Activated CD8-positive, alpha-beta T cell treated with anti-CD3 and anti-CD28 coated beads, Interleukin-2, amount 10 ng/mL, durations not matched to agents 7 days and 5 days (primary cell): ENCODE measurements around the gene PEBP1. TPM values are rescaled to one million over a fixed set of nuclear protein-coding genes. Genes with fewer than 3 reads are reported as not detected.
"Not testable (repeated sequence)": the region's sequence is repeated elsewhere in the genome, so short reads cannot be mapped to it uniquely, and the experiment has no call there.

Experiments used
- ATAC-seq: fragments of 150-1000 bp; cut with Tn5 transposase; one replicate; pipeline ENCODE4 v1.10.0; 2021; ENCODE audit warnings: moderate library complexity
- CTCF ChIA-PET: fragments of 350-600 bp; sonication (Branson Sonifier 250); formaldehyde crosslinking; loops from one replicate; lab custom pipeline; 2021; ENCODE audit warnings: antibody characterized with exemption; lab: Charles Lee
- POLR2A ChIA-PET: fragments of 350-600 bp; sonication (Branson Sonifier 250); formaldehyde crosslinking; loops from one replicate; lab custom pipeline; 2021; ENCODE audit warnings: antibody characterized with exemption; lab: Charles Lee
- DNase-seq: peaks from one replicate; pipeline ENCODE4 v3.0.0-alpha.2; 2020
- H3K27ac Mint-ChIP-seq: one replicate; pipeline ENCODE4 v1.8.0; 2021; ENCODE audit warnings: mild to moderate bottlenecking, mixed read lengths
- H3K27me3 Mint-ChIP-seq: one replicate; pipeline ENCODE4 v1.8.0; 2021; ENCODE audit warnings: low read depth, mixed read lengths
- H3K36me3 Mint-ChIP-seq: one replicate; pipeline ENCODE4 v1.8.0; 2021; ENCODE audit warnings: low read depth, mixed read lengths
- H3K4me1 Mint-ChIP-seq: one replicate; pipeline ENCODE4 v1.8.0; 2021; ENCODE audit warnings: low read depth, mixed read lengths
- H3K4me3 Mint-ChIP-seq: one replicate; pipeline ENCODE4 v1.8.0; 2021; ENCODE audit warnings: mild to moderate bottlenecking, mixed read lengths
- H3K9me3 Mint-ChIP-seq: one replicate; pipeline ENCODE4 v1.8.0; 2022; ENCODE audit warnings: mixed read lengths; ENCODE audit not compliant: insufficient read depth
- total RNA-seq, 2 experiments: library from RNA; stranded (reverse); gene quantifications; one replicate each; pipeline ENCODE4 v1.2.3, GENCODE V29; 2021

The PEBP1 gene
- total RNA-seq, 2 experiments from 2014 or later: 115 to 118 TPM

GRCh38 chr12:118107694-118108093, 28.2 kb upstream of the PEBP1 start:
- no peaks in the 10 kb centered on the region for H3K36me3 Mint-ChIP-seq
- peaks cover 8% of the 10 kb centered on the region for H3K27me3 Mint-ChIP-seq
- ChIA-PET POLR2A (interaction anchor here (0.7 kb wide), 1 partner anchor 238 kb away, joined by 3 read pairs; no protein-coding TSS in a partner anchor), CTCF (no interaction called here)
- no peak for DNase-seq
- no peak overlapping the region for H3K4me3 Mint-ChIP-seq
- H3K4me1 Mint-ChIP-seq: peaks cover 8% of the 10 kb centered on the region
- H3K27ac Mint-ChIP-seq: no peak overlapping the region
- H3K9me3 Mint-ChIP-seq: no peaks in the 10 kb centered on the region
- no peak for ATAC-seq

- peaks cover 3% of the 10 kb centered on the region for H3K4me1 Mint-ChIP-seq
- ATAC-seq (no peak), DNase-seq (no peak)
- H3K27me3 Mint-ChIP-seq: peaks cover 4% of the 10 kb centered on the region
- no peak overlapping the region for H3K4me3 Mint-ChIP-seq
- no peaks in the 10 kb centered on the region for H3K36me3 Mint-ChIP-seq
- H3K9me3 Mint-ChIP-seq: no peaks in the 10 kb centered on the region
- no peak overlapping the region for H3K27ac Mint-ChIP-seq
- POLR2A ChIA-PET: interaction anchor here (1.0 kb wide), 1 partner anchor 26 kb away, joined by 3 read pairs; the partner anchor contains the start of gene PEBP1
- CTCF ChIA-PET: interaction anchor here (0.9 to 1.4 kb wide), 2 partner anchors 10 to 12 kb away, joined by 3 to 4 read pairs; no protein-coding TSS in a partner anchor
Measured at GRCh38 chr12:118109088-118109487, 26.8 kb upstream of the PEBP1 start.

- no peaks in the 10 kb centered on the region for H3K9me3 Mint-ChIP-seq
- ChIA-PET CTCF (interaction anchor here (0.6 to 4.8 kb wide), 3 partner anchors 11 to 257 kb away, joined by 3 to 69 read pairs (median 3); partner anchors contain the start of gene SUDS3), POLR2A (no interaction called here)
- H3K27me3 Mint-ChIP-seq: no peaks in the 10 kb centered on the region
- H3K27ac Mint-ChIP-seq: no peak overlapping the region
- ATAC-seq (no peak), DNase-seq (no peak)
- no peak overlapping the region for H3K4me3 Mint-ChIP-seq
- H3K36me3 Mint-ChIP-seq: no peaks in the 10 kb centered on the region
- H3K4me1 Mint-ChIP-seq: peaks cover 9% of the 10 kb centered on the region
Measured at GRCh38 chr12:118119449-118119879, 16.5 kb upstream of the PEBP1 start.

GRCh38 chr12:118120579-118121363, 15.2 kb upstream of the PEBP1 start:
- Mint-ChIP-seq H3K27ac (peak overlapping the region; percentile 62), H3K4me1 (peaks cover 9% of the 10 kb centered on the region), H3K27me3 (no peaks in the 10 kb centered on the region), H3K4me3 (no peak overlapping the region), H3K9me3 (no peaks in the 10 kb centered on the region), H3K36me3 (no peaks in the 10 kb centered on the region)
- peak; percentile 77 for ATAC-seq
- ChIA-PET CTCF (interaction anchor here (0.7 to 4.8 kb wide), 19 partner anchors 8 to 284 kb away, joined by 3 to 69 read pairs (median 4); partner anchors contain the start of genes PEBP1 and SUDS3), POLR2A (interaction anchor here (1.4 kb wide), 1 partner anchor 15 kb away, joined by 5 read pairs; the partner anchor contains the start of gene PEBP1)
- peak; percentile 75 for DNase-seq

GRCh38 chr12:118122264-118122663, 13.7 kb upstream of the PEBP1 start:
- Mint-ChIP-seq H3K27me3 (no peaks in the 10 kb centered on the region), H3K4me1 (peaks cover 9% of the 10 kb centered on the region), H3K27ac (no peak overlapping the region), H3K9me3 (no peaks in the 10 kb centered on the region), H3K4me3 (no peak overlapping the region), H3K36me3 (no peaks in the 10 kb centered on the region)
- ChIA-PET CTCF (interaction anchor here (1.6 to 4.8 kb wide), 4 partner anchors 8 to 254 kb away, joined by 5 to 69 read pairs (median 6); partner anchors contain the start of gene SUDS3), POLR2A (no interaction called here)
- no peak for DNase-seq
- no peak for ATAC-seq

GRCh38 chr12:118124333-118124874, 11.5 kb upstream of the PEBP1 start:
- DNase-seq: no peak
- no peaks in the 10 kb centered on the region for H3K27me3 Mint-ChIP-seq
- H3K36me3 Mint-ChIP-seq: no peaks in the 10 kb centered on the region
- peaks cover 9% of the 10 kb centered on the region for H3K4me1 Mint-ChIP-seq
- H3K27ac Mint-ChIP-seq: no peak overlapping the region
- CTCF ChIA-PET: no interaction called here
- POLR2A ChIA-PET: interaction anchor here (1.8 kb wide), 1 partner anchor 11 kb away, joined by 5 read pairs; the partner anchor contains the start of gene PEBP1
- H3K4me3 Mint-ChIP-seq: no peak overlapping the region
- H3K9me3 Mint-ChIP-seq: no peaks in the 10 kb centered on the region
- no peak for ATAC-seq

GRCh38 chr12:118125743-118126118, 10.2 kb upstream of the PEBP1 start:
- DNase-seq (no peak), ATAC-seq (no peak)
- no peaks in the 10 kb centered on the region for H3K9me3 Mint-ChIP-seq
- H3K4me3 Mint-ChIP-seq: no peak overlapping the region
- no peak overlapping the region for H3K27ac Mint-ChIP-seq
- POLR2A ChIA-PET: no interaction called here
- no peaks in the 10 kb centered on the region for H3K27me3 Mint-ChIP-seq
- peaks cover 4% of the 10 kb centered on the region for H3K4me1 Mint-ChIP-seq
- CTCF ChIA-PET: no interaction called here
- no peaks in the 10 kb centered on the region for H3K36me3 Mint-ChIP-seq

- no peak overlapping the region for H3K27ac Mint-ChIP-seq
Measured at GRCh38 chr12:118126119-118126757, 9.7 kb upstream of the PEBP1 start.

GRCh38 chr12:118127867-118128266, 8.1 kb upstream of the PEBP1 start:
- CTCF ChIA-PET: interaction anchor here (0.9 kb wide), 1 partner anchor 248 kb away, joined by 4 read pairs; the partner anchor contains the start of gene SUDS3
- Mint-ChIP-seq H3K4me1 (peaks cover 4% of the 10 kb centered on the region), H3K9me3 (no peaks in the 10 kb centered on the region), H3K27me3 (no peaks in the 10 kb centered on the region), H3K36me3 (no peaks in the 10 kb centered on the region), H3K4me3 (no peak overlapping the region), H3K27ac (no peak overlapping the region)
- POLR2A ChIA-PET: no interaction called here
- DNase-seq: no peak
- no peak for ATAC-seq

More at GRCh38 chr12:118126119-118126757, 9.7 kb upstream of the PEBP1 start:
- H3K27me3 Mint-ChIP-seq: no peaks in the 10 kb centered on the region
- POLR2A ChIA-PET: no interaction called here
- no peaks in the 10 kb centered on the region for H3K9me3 Mint-ChIP-seq
- no peak overlapping the region for H3K4me3 Mint-ChIP-seq
- ATAC-seq (no peak), DNase-seq (no peak)
- no peaks in the 10 kb centered on the region for H3K4me1 Mint-ChIP-seq
- CTCF ChIA-PET: no interaction called here
- no peaks in the 10 kb centered on the region for H3K36me3 Mint-ChIP-seq

- CTCF ChIA-PET: interaction anchor here (1.0 kb wide), 1 partner anchor 8 kb away, joined by 5 read pairs; no protein-coding TSS in a partner anchor
- H3K9me3 Mint-ChIP-seq, H3K27ac Mint-ChIP-seq, H3K4me1 Mint-ChIP-seq, H3K36me3 Mint-ChIP-seq, ATAC-seq, POLR2A ChIA-PET, DNase-seq, H3K4me3 Mint-ChIP-seq, H3K27me3 Mint-ChIP-seq: not testable (repeated sequence)
Measured at GRCh38 chr12:118129436-118129835, 6.5 kb upstream of the PEBP1 start.

GRCh38 chr12:118136559-118137003, 657 bp downstream of the PEBP1 start:
- peak overlapping the region; percentile 94 for H3K4me3 Mint-ChIP-seq

More at GRCh38 chr12:118136559-118137003, 657 bp downstream of the PEBP1 start:
- POLR2A ChIA-PET: interaction anchor here (0.7 to 1.7 kb wide), 5 partner anchors 12 to 262 kb away, joined by 3 to 8 read pairs (median 4); partner anchors contain the start of gene SUDS3
- Mint-ChIP-seq H3K4me1 (peaks cover 28% of the 10 kb centered on the region), H3K9me3 (no peaks in the 10 kb centered on the region), H3K27ac (peak overlapping the region; percentile 72), H3K36me3 (peaks cover 29% of the 10 kb centered on the region), H3K27me3 (no peaks in the 10 kb centered on the region)
- peak; percentile 50 for DNase-seq
- peak; percentile 24 for ATAC-seq
- CTCF ChIA-PET: interaction anchor here (0.7 to 2.8 kb wide), 6 partner anchors 16 to 240 kb away, joined by 3 to 17 read pairs (median 5); partner anchors contain the start of gene SUDS3
